GM18502 (cell line): ENCODE data around the gene ARPIN.

ENCODE experiments used
- ATAC-seq: cut with Tn5 transposase; IDR thresholded peaks from one replicate; pipeline ENCODE4 v1.9.1; 2021; ENCODE audit warnings: mild to moderate bottlenecking; ENCODE audit not compliant: unreplicated experiment, poor library complexity

The ARPIN gene

GRCh38 chr15:89848970-89849292 lies 63.8 kb downstream of the ARPIN start:
- no peak for ATAC-seq

GRCh38 chr15:89847101-89847500 lies 65.7 kb downstream of the ARPIN start:
- no peak for ATAC-seq

GRCh38 chr15:89845305-89845893 lies 67.4 kb downstream of the ARPIN start:
- no peak for ATAC-seq
